CD4-positive, alpha-beta T cell treated with Interleukin-1 beta for 1 hour (primary cell): Measurements from ENCODE around the gene IQSEC3.
A peak's percentile ranks its signal among the peaks of the same experiment; 100 is the strongest.

Experiments used
- DNase-seq, 2 donors: peaks; one replicate each; pipeline ENCODE4 v3.0.0-alpha.2; 2020 to 2022

The IQSEC3 gene

DNA sequence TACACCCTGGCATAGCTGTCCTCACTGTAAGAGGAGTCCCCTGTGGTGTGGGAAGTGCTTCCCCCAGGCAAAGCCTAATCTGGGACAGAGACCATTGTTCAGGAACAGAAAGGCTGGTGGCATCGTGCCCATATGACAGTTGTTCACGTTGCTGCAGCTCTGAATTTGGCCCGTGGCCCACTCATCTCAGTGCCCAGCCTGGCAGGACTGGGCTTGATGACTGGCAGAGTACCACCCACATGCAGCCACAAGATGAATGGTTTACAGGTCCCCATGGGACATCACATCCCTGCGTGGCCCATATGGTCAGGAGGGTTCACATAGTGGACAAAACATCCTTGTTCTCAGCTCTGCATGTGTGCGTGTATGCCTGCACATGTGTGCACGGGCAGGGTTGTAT lies 17.5 kb downstream of the IQSEC3 start:
- no peak for DNase-seq

DNA sequence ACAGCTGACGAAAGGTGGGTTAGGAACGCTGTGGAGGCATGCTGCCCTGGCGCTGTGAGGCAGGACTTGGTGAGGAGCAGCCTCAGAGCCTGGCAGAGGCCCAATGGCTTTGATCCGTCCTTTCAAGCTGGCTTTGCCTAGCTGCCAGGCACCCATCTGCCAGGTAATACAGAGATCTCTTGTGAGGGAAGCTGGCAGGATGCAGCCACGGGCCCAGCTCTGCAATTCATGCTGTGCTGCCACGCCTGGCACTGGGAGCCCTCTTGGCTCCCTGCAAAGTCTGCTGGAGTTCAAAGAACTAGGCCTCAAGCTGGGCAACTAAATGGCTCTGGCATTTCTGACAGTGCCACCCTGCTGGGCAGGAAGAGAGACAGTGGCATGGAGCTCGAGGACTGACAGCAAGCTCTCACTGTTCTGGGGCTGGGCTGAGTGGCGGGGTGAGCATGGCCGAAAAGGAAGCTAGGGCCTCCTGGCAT lies 18.7 kb downstream of the IQSEC3 start:
- DNase-seq, result no peak

DNA sequence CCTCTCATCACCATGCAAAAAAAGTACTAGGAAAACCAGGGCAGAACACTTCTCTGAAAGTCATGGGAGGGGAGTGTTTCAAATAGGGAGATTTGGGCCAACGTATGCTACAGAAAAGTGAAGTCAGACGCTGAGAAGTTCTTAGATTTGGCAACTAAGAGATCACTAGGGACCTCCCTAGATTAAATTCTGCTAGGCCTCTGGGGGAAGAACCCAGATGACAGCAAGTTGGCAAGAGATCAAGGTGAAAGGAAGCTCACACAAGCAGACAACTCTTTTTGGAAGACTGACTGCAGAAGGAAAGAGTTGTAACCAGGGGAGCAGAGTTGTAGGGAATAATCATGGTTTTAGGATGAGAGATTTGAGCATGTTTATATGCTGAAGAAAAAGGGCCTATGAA lies 20.7 kb downstream of the IQSEC3 start:
- DNase-seq, result no peak

DNA sequence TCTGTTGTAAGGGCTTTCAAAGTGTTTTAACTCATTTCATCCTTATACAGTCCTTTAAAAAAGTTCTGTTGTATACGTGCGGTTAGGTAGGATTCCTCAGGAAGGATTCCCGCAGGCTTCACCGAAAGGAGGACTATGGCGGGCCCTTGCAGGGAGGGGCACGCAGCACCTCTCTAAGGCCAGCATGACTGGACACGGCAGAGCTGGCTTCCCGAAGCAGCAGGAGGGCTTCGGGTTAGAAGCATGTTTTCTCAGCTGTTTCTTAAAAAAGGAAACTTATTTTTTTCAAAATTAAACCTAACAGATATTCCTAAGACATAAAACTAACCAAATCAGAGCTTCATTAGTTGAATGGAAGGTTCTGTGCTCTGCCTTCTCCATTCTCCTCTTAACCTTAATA lies 21.3 kb downstream of the IQSEC3 start:
- no peak for DNase-seq

DNA sequence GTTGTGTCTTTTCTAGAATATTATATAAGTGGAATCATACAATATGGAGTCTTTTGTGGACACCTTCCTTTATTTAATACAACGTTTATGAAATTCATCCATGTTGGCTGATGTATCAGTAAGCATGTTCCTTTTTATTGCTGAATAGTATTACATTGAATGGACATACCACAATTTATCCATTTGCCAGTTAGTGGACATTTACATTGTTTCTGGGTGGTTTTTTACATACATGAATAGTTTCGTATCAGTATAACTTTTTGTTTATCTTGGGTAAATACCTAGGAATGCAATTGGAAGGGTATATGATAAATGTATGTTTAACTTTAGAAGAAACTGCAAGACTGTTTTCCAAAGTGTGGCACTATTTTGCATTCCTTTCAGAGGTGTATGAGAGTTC lies 23.1 kb downstream of the IQSEC3 start:
- DNase-seq, result no peak

DNA sequence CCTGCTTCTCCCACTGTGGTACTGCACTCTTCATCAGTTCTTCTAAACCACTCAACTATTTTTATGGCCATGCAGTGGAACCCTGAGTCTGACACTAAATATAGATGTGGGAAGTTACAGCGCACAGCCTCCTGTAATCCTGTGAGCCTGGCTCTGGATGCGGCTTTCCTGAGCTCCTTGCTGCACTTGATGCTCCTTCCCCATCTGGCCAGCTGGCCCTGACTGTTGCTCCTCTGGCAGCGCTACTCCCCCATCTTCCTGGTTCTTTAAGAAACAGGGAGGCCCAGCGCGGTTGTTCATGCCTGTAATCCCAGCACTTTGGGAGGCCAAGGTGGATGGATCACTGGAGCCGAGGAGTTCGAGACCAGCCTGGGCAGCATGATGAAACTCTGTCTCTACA lies 24.6 kb downstream of the IQSEC3 start:
- DNase-seq, result no peak

DNA sequence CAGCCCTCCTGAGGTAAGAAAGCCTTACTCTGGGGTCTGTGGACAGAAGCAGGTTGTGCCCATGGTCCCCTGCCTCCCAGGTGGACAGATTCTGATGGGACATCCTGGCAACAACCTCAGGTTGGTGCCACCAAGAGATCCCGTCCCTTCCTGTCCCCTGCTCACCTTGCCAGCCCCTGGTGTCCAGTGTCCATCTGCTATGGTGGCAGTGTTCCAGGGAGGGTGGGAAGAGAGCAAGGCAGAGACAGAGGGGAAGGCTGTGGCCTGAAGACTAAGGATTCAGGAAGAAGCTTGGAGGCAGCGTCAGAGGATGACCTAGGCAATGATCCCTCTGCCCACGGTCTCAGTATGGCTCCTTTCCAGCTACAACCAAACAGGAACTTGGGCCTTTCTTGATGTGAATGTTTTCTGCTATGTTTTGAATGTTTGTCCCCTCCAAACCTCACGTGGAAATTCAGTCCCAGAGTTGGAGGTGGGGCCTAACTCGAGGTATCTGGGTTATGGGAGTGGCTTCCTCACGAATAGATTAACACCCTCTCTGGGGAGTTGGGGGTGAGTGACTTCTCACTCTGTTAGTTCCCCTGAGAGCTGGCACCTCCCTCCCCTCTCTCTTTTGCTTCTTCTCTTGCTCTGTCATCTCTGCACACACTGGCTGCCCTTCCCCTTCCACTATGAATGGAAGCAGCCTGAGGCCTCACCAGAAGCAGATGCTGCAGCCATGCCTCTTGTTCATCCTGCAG lies 26.9 kb downstream of the IQSEC3 start:
- DNase-seq, result no peak

DNA sequence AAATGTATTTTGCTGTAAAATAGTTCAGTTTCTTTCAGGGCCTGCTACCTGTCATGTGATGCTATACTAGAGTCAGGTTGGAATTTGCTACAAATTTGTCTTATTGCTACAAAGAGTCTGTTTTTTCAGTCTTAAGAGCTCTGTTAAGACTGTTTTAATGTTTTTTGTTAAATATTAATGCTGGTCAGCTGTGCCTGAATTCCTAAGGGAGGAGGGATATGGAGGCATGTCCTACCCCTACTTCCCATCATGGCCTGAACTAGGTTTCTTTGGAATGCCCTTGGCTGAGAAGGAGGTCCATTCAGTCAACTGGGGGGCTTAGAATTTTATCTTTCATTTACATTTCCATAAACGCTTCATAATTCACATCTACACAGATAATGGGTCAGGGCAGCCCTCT lies 30.0 kb downstream of the IQSEC3 start:
- no peak for DNase-seq

DNA sequence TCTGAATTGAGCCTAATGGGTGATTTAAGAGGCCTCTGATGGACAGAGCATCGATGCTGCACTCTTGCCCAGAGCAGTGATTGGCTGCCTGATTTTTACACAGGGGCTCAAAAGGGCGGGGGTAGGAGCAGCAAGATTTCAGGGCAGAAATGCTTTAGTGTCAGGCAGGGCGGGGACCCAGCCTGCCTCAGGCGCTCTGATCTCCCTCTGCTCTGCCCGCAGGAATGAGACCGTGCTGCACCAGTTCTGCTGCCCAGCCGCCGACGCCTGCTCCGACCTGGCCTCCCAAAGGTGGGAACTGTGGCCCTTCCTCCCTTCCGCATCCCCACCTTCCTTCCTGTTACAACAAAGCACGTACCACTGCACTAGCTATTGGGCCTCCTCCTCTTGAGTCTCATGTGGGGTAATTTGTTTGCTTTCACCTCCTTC lies 32.4 kb downstream of the IQSEC3 start:
- no peak for DNase-seq

DNA sequence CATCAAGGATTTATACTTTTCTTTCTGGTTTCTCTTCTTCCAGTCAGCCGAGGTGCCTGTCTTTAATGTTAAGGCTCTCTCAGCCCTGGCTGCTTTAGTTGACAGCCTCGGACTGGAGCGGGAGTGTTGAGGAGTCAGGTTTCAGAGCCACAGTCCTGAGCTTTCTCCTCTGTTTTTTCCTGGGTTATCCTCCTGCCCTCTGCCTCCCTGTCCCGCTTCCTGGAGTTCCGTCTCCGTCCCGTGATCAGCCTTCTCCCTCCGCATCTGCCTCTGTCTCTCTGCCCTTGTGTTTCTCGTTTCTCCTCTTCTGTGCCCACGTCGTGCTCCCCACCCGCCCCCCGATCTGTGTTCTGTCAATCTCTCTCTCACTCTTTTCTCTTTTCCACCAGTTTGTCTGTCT lies 33.0 kb downstream of the IQSEC3 start:
- DNase-seq, result no peak

DNA sequence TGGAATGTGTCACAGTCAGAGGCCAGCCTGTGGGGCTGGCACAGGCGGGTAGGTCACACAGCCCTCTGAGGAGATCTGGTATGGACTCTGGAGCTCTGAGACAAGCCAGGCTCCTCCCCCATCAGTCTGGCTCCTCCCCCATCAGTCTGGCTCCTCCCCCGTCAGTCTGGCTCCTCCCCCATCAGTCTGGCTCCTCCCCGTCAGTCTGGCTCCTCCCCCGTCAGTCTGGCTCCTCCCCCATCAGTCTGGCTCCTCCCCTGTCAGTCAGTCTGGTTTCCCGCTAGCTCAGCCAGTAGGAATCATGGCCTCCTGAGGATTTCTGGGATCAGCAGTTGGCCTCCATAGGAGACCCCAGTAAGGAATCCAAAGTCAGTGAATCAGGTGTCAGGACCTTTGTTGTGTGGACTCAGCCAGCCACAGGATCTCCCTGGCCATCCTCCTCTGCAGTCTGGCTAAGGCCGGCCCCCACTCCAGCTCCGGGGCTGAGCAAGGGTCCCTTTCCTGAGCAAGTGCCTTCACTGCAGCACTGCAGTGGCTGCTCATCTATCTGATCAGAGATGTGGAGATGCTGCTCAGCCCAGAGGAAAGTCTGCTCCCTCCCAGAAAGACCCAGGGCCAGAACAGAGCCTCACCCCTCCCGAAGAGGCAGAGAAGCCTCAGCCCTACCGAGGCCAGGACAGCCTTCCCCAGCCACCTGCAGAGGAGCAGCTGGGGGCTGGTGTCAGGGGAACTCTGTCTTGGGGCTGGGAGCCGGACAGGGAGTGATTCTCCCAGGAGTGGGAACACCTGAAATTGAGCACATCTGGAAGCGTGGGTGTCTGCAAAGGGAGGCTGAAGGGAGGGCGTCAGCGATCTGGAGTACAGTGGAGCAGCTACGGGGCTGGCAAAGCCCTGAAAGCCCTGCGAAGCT lies 35.7 kb downstream of the IQSEC3 start:
- no peak for DNase-seq

DNA sequence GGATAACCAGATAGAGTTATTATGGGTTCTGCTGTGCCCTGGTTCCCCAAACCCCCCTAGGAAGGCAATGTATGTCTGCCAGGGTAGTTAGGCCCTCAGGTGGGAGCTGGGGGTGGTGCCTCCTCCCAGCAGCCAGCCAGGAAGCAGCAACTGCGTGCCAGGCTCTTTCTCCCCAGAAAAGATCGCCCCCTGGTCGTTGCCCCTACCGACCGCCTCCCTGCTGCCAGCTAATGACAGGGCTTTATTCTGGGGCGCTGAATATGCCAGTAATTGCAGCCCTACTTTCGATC lies 36.3 kb downstream of the IQSEC3 start:
- DNase-seq, result no peak

DNA sequence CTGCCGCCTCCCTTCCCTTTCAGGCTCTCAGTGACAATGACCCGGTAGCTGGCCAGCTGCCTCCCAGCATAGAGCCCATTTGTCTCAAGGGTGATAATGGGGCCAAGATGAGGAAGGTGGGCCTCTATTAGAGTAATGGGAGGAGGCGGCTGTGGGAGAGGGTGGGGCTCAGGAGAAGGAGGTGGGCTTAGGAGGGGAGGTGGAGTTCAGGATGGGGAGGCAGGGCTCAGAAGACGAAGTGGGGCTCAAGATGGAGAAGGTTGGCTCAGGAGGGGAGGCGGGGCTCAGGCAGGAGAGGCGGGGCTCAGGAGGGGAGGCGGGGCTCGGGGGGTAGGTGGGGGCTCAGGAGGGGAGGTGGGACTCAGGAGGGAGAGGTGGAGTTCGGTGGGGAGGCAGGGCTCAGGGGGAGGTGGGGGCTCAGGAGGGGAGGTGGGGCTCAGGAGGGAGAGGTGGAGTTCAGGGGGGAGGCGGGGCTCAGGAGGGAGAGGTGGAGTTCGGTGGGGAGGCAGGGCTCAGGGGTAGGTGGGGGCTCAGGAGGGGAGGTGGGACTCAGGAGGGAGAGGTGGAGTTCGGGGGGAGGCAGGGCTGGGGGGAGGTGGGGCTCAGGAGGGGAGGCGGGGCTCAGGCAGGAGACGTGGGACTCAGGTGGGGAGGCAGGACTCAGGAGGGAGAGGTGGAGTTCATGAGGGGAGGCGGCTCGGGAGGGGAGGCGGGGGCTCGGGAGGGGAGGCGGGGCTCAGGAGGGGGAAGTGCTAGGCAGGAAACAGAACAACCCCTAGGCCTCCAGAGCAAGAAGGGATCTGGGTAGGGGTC lies 36.8 kb downstream of the IQSEC3 start:
- DNase-seq, result no peak

DNA sequence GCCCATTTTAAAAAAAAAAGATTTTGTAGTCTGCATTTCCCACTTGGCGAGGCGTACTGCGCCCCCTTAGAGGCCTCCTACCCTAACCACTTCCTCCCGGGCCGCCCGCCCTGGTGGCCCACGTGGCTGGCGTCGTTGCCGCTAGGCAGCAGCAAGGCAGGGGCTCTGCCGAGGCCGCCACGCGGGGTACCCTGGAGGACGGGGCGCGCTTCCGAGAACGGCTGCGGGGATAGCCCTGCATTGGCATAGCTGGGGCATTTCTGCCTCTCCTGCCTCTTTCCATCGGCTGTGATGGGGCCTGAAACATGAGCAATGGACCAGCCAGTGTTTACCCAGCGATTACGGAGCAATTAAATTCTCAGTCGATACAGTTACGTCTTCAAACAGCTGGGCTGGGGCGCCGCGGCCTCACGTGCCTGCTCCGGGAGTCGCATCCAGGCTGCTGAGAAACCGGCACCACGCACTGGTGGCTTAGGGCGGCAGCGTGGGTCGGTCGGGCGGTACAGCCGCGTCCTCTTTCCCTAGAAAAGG lies 38.0 kb downstream of the IQSEC3 start:
- peak; percentile 35 to 40 for DNase-seq

DNA sequence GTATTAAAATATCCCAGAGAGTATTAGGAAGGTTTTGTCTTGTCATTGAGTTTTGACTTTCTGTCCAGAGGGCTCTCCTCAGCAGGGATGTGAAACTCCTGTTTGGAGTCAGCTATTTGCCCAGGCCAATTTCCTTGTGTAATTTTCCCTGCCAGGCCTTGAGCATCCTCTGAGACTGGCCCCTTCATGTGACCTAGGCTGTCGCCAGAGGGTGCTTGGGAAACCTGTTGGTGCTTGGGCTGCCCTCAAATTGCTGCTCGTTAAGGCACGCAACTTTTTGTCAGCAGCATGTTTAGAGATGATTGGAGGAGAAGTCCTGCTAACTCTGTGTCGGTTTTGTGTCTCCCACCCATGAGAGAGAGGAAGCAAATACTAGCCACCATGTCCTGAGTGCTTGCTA lies 39.1 kb downstream of the IQSEC3 start:
- DNase-seq, result no peak

DNA sequence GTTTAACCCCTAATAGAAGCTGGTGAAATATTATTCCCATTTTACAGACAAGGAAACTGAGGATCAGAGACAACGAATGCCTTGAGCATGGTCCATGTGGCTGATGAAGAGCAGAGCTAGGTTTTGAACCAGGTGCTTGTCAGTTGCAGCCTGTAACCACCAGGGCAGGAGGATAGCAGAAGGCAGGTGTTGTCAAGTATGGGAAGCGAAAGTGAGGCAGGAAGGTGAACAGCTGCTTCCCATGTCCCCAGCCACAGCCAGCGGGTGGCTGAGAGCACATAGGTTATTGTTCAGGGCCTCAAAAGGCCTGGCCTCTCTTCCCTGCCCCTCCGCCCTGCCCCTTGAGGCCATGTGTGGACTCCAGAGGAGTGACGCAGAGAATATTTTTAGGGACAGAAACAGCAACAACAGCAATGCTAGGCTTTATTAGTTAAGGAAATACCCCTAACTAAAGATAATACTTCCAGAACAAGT lies 39.6 kb downstream of the IQSEC3 start:
- DNase-seq, result peak in 1 of 2 donors; percentile 21

DNA sequence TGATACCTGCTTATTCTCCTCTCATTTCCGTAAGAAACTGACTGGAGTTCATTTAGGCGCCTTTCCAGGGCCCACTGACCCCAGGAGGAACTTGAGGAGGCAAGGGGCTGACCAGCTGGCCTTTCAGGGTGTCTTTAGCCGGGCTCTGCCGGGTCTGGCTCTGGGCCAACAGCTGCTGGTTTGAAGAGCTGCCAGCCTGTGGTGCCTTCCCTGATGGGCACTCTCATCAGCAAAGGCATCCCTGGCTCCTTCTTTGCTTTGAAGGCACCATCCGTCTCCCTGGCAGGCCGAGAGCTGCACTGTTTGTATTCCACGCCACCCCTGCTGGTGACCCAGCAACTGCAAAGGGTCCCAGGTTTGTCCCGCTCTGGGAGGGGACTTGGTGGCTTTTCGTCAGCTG lies 42.0 kb downstream of the IQSEC3 start:
- DNase-seq, result no peak

DNA sequence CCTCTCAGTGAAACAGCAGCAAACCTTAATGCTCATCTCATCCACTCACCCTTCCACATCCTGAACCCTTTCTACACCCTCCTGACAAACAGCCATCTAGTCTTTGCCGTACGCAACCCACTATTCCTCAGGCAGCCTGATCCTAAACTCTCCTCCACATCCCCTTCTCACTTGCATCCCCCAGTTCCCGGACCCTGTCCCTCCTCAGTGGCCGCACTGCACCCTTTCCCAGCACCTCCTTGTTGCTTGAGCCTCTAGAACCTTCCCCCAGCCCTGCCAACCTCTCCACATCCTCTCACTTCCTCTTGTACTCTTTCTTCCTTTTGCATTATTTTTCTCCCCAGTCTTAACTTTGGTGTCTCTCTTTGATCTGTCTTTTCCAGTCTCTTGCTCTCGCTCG lies 42.9 kb downstream of the IQSEC3 start:
- no peak for DNase-seq

DNA sequence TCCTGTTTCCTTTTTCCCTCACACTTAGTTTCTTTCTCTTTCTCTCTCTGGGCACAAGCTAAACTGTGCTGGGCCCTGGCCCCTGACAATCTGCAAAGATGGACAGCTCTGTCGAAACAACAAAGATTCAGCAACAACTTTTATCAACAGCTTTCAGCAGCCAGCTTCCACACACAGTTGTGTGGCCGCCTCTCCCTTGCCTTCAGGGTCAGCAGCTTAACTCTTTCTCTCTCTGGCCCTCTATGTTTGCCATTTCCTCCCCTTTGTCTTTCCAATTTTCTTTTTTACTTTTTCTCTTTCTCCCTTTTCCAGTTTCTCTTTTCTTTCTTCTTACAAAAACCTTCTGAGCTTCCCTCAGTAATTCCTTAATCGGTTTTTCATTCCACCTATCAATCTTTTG lies 43.3 kb downstream of the IQSEC3 start:
- no peak for DNase-seq

DNA sequence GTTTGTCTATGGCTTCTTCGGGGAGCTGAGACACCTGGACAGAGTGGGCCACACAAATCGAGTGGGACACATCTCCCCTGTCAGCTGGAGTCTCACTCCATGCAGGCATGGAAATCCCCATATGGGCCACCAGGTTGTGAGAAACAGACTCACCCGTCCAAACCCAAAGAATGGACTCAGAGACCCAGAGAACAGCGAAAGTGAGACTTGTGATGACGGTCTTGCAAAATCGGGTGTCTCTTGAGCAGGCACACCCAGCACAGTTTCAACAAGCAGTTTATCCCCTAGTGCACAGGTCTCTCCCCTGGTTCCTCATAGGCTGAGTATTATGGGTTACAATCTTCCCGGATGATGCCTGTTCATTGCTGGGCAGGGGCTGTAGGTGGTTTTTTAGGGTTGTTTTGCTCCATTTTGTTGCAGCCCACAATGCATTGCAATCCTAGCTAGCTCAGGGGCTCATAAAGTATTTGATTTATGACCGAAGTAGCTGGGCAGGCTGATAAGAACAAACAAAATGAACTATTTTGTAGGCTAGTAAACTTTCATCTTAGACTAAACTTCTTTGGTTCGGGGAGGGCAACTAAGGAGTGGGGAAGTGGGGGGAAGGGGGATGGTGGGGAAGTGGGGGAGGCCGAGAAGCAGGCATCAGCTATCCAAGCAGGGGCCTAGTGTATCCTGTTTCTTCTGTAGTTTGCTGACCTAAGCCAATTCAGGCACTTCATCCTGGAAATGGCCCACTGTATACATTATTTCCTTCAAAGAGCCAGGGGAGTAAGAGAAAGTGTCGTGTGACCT lies 45.3 kb downstream of the IQSEC3 start:
- DNase-seq, result peak; percentile 5 to 48

DNA sequence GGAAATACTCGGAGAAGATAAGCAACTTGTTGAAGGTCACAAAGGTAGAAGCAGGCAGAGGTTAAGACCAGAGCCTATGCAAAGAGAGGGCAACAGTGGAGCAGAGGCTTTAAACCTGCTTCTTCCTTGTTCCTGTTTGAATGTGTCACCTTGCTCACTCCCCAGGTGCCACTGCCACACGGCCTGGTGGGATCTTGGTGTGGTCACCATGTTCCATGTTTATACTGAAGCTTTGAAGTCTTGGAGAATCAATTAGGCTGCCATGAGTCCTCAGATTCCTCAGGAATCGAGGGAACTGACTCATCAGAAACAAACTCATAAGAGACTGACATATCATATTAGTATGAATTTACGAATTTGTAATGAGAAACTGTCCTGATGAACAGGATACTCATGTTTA lies 46.8 kb downstream of the IQSEC3 start:
- no peak for DNase-seq

DNA sequence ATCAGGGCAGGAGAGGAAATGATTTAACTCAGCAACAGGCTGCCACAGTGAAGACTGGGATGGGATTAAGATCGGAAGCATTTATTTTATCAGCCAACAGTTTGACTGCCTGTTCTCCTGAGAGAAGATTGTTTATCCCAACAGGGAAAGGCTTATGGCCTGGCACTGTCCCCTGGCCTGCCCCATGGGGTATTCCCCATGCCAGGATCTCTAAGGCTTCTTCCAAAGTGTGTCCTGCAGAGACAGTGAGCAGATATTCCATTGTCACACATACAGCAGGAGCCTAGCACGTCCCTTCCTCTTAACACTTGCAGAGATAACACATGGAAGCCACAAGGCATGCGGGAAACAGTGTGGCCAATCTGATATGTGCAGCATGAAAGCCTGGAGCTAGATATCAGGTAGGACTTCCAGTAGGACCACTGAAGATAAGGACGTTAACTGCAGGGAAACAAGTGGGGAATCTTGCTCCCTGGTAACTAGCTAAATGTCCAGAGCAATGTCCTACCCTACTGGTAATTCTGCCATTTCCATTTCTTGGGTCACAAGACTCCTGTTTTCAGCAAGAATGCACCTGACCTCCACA lies 48.2 kb downstream of the IQSEC3 start:
- no peak for DNase-seq
